ENCODE data around the gene LRRC72. TPM values are rescaled to one million over a fixed set of nuclear protein-coding genes. Genes with fewer than 3 reads are reported as not detected.

The LRRC72 gene
- total and polyA plus RNA-seq, 8 donors = not detected

- no peak for ATAC-seq
- intact Hi-C loops (cut with DNase I) = no loop called here
- Histone ChIP-seq H3K27me3 (no peaks in the 10 kb centered on the region), H3K4me3 (no peak overlapping the region), H3K9me3 (no peaks in the 10 kb centered on the region), H3K27ac (no peak overlapping the region), H3K4me1 (no peaks in the 10 kb centered on the region), H3K36me3 (no peaks in the 10 kb centered on the region)
- DNase-seq = no peak
- TF ChIP-seq, protein P1, sequence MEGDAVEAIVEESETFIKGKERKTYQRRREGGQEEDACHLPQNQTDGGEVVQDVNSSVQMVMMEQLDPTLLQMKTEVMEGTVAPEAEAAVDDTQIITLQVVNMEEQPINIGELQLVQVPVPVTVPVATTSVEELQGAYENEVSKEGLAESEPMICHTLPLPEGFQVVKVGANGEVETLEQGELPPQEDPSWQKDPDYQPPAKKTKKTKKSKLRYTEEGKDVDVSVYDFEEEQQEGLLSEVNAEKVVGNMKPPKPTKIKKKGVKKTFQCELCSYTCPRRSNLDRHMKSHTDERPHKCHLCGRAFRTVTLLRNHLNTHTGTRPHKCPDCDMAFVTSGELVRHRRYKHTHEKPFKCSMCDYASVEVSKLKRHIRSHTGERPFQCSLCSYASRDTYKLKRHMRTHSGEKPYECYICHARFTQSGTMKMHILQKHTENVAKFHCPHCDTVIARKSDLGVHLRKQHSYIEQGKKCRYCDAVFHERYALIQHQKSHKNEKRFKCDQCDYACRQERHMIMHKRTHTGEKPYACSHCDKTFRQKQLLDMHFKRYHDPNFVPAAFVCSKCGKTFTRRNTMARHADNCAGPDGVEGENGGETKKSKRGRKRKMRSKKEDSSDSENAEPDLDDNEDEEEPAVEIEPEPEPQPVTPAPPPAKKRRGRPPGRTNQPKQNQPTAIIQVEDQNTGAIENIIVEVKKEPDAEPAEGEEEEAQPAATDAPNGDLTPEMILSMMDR (IDR thresholded peaks at IDR 0.05) = no peak
These were observed 34.0 kb upstream of the LRRC72 start for GRCh38 chr7:16492513-16493062.

DNA sequence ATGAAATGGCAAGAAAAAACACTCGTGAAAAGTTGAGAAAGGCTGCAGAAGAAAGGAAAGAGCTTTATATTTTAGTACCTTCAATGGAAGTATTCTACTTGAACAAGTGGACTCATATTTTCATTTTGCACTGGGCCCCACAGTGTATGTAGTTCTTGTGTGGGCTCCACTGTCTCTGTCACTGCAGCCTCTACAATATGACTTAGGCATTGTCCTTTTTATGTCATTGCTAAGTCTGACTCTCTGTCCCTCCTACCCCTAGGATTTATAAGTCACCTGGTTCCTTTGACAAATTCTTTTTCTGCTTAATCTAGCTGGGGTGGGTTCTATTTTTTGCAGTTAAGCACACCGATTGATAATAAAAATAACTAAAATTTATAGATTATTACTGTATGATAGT is 33.4 kb upstream of the LRRC72 start:
- H3K9me3 ChIP-seq = no peaks in the 10 kb centered on the region
- H3K36me3 ChIP-seq = no peaks in the 10 kb centered on the region
- no peaks in the 10 kb centered on the region for H3K27me3 ChIP-seq
- no peak for DNase-seq
- intact Hi-C loops (cut with DNase I) = no loop called here
- no peak overlapping the region for H3K4me3 ChIP-seq
- ATAC-seq = no peak
- no peaks in the 10 kb centered on the region for H3K4me1 ChIP-seq
- H3K27ac ChIP-seq = no peak overlapping the region
- TF ChIP-seq, protein P1 (IDR thresholded peaks at IDR 0.05) = no peak

- intact Hi-C loops (cut with DNase I) = no loop called here
- Histone ChIP-seq H3K27ac (no peak overlapping the region), H3K36me3 (no peaks in the 10 kb centered on the region), H3K27me3 (no peaks in the 10 kb centered on the region), H3K4me1 (no peaks in the 10 kb centered on the region), H3K9me3 (no peaks in the 10 kb centered on the region), H3K4me3 (no peak overlapping the region)
- TF ChIP-seq, protein P1 (IDR thresholded peaks at IDR 0.05) = no peak
- DNase-seq (no peak), ATAC-seq (no peak)
These were observed 32.1 kb upstream of the LRRC72 start for GRCh38 chr7:16494551-16494950.

DNA sequence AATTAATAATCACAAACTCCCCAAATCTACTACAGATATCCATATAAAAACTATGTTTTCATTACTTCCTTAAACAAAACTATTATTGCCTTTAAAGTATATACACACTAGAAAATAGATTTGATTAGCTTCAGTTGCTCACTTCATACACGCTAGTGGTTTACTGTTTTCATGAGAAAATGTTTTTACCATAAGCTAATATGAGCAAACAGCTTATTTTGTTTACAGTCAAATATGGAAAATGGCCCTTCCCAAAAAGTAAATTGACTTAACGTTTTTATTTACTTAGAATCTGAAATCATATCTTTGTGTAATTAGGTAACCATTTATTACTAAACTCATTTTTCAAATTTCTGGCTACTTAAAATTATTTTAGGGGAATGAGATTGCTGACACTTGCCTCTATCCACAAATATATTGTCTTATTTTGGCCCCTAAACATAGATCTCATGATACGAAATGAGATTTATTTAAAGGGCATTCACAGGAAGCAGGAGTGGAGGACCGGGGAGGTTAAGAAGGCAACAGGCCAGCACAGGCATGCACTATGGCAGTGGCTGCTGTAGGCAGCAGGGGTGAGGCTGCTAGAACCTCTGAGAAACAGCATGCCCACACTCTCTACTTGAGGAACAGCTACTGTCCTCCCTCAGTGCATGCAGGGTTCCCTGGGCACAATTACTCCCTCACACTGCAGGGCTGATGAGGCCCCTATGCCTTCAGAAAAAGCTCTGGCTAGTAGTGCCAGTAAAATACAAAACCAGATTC is 31.5 kb upstream of the LRRC72 start:
- H3K4me1 ChIP-seq = no peaks in the 10 kb centered on the region
- H3K27ac ChIP-seq = no peak overlapping the region
- no peak overlapping the region for H3K4me3 ChIP-seq
- TF ChIP-seq, protein P1 (IDR thresholded peaks at IDR 0.05) = no peak
- intact Hi-C loops (cut with DNase I) = no loop called here
- H3K9me3 ChIP-seq = no peaks in the 10 kb centered on the region
- DNase-seq (no peak), ATAC-seq (no peak)
- no peaks in the 10 kb centered on the region for H3K36me3 ChIP-seq
- no peaks in the 10 kb centered on the region for H3K27me3 ChIP-seq

DNA sequence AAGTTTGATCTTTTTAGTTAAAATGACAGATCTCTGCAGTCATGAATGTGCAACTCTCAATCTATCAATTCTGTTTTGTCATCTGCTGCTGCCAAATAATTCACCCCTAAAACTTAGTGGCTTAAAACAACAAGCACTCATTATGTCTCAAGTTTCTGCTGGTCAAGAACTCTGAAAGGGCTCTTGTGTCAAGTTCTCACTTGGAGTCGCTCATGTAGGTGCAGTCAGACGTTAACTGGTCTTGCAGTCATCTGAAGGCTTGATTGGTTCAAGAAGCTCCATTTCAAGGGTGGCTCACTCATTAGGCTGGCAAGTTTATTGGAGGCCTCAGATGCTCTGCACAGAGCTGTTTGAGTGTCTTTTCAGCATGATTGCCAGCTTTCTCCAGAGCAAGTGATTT is 28.5 kb upstream of the LRRC72 start:
- no peak overlapping the region for H3K4me3 ChIP-seq
- H3K9me3 ChIP-seq = no peaks in the 10 kb centered on the region
- no peaks in the 10 kb centered on the region for H3K36me3 ChIP-seq
- intact Hi-C loops (cut with DNase I) = no loop called here
- H3K4me1 ChIP-seq = no peaks in the 10 kb centered on the region
- no peak overlapping the region for H3K27ac ChIP-seq
- TF ChIP-seq, protein P1 (IDR thresholded peaks at IDR 0.05) = no peak
- no peaks in the 10 kb centered on the region for H3K27me3 ChIP-seq
- peak; percentile 89 for ATAC-seq
- DNase-seq = no peak

Measured in left lung (tissue), 10 donors.